Breast epithelium (tissue), 4 donors: ENCODE results near the gene PLVAP. TPM values are rescaled to one million over a fixed set of nuclear protein-coding genes. Genes with fewer than 3 reads are reported as not detected.
A peak's percentile ranks its signal among the peaks of the same experiment; 100 is the strongest.

Experiments
- DNase-seq, 2 donors: peaks; one replicate each; pipeline ENCODE4 v3.0.0-alpha.2; 2019; ENCODE audit warnings: low spot score in 2 of 2
- H3K27ac ChIP-seq, 2 donors: fragments of 200-600 bp; sonication (generic) in 1 of 2; one replicate each; pipeline ENCODE4 v1.5.1; 2016 to 2019; ENCODE audit warnings: mild to moderate bottlenecking in 1 of 2
- H3K27me3 ChIP-seq, 2 donors: fragments of 200-600 bp; sonication (generic) in 1 of 2; one replicate each; pipeline versions ENCODE4 v1.5.1 to v1.6.0; 2017 to 2019; ENCODE audit warnings: control low read depth in 1 of 2, mild to moderate bottlenecking in 1 of 2
- H3K36me3 ChIP-seq: fragments of 200-600 bp; one replicate; pipeline ENCODE4 v1.5.1; 2019
- H3K4me1 ChIP-seq, 2 donors: fragments of 200-600 bp; sonication (generic); one replicate each; pipeline ENCODE4 v1.5.1; 2016 to 2019; ENCODE audit warnings: control low read depth in 1 of 2
- H3K4me3 ChIP-seq, 3 donors: fragments of 200-600 bp; sonication (generic); 1 replicate in 2 of 3; 2 replicates in 1 of 3; pipeline ENCODE4 v1.5.1; 2016 to 2019; ENCODE audit warnings: mild to moderate bottlenecking in 3 of 3, moderate library complexity in 2 of 3
- H3K9me3 ChIP-seq, 2 donors: fragments of 200-600 bp; sonication (generic) in 1 of 2; one replicate each; pipeline ENCODE4 v1.5.1; 2016 to 2019; ENCODE audit warnings: control low read depth in 1 of 2
- POLR2A ChIP-seq: fragments of 450-650 bp; IDR thresholded peaks from one replicate; pipeline ENCODE4 v1.6.1; 2016; ENCODE audit warnings: antibody characterized with exemption, mild to moderate bottlenecking, moderate library complexity
- POLR2AphosphoS5 ChIP-seq, 3 donors: sonication (generic); formaldehyde crosslinking; IDR thresholded peaks; one replicate each; pipeline ENCODE4 v1.6.1; 2017; ENCODE audit warnings: antibody characterized with exemption in 3 of 3
- intact Hi-C: fragments of 100-400 bp; cut with DNase I; formaldehyde crosslinking; loops from one replicate; pipeline ENCODE4 v1.15.1; 2023; ENCODE audit warnings: low total_unique reads
- total RNA-seq, 3 donors: library from RNA; depleted of rRNA; stranded (reverse); fragments of >200 nt; gene quantifications; one replicate each; pipeline ENCODE4 v1.1.0, GENCODE V29; 2016
- TF ChIP-seq, protein P1 (sequence below), 3 donors: fragments of 450-650 bp; IDR thresholded peaks; one replicate each; pipeline ENCODE4 v1.5.1; 2016 to 2017; ENCODE audit warnings: antibody characterized with exemption in 3 of 3, mild to moderate bottlenecking in 3 of 3, moderate library complexity in 3 of 3

The PLVAP gene
- total RNA-seq, 3 donors from 2014 or later: 19.9 to 68.8 (median 51.2) TPM

DNA sequence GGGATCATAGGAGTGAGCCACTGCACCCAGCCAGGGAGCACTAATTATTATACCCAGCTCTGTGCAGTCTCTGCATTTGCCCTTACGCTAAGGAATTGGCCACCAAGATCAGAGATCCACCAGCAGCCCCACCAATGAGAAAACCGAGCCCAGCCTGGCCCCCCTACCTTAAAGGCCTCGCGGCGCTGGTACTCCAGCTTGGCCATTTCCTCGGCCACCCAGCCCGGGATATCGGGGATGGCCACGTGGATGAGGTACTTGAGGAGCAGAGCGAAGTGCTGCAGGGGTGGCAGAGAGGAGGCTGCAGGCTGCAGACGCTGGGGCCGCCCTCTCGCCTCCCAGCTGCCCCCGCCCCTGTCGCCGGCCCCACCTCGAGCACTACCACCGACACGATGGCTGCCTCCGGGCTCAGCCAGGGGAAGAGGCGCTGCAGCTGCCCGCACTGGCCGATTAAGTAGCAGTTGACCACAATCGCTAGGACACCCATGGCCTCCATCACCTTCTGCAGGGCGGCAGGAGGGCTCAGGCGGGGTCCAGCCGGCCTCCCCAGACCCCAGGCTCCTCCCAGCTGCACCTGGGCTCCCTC is 50.0 kb downstream of the PLVAP start:
- Histone ChIP-seq H3K27me3 (peaks cover 0 to 3% of the 10 kb centered on the region in 2 donors), H3K9me3 (no peaks in the 10 kb centered on the region), H3K36me3 (no peaks in the 10 kb centered on the region), H3K27ac (peak overlapping the region; percentile 84 to 89), H3K4me3 (peak overlapping the region in 2 of 3 donors; percentile 56 to 69), H3K4me1 (peaks cover 0 to 20% of the 10 kb centered on the region in 2 donors)
- DNase-seq: no peak
- intact Hi-C loops: no loop called here
- TF ChIP-seq POLR2AphosphoS5 (IDR thresholded peaks at IDR 0.05) (no peak), POLR2A (no peak)
- TF ChIP-seq, protein P1, sequence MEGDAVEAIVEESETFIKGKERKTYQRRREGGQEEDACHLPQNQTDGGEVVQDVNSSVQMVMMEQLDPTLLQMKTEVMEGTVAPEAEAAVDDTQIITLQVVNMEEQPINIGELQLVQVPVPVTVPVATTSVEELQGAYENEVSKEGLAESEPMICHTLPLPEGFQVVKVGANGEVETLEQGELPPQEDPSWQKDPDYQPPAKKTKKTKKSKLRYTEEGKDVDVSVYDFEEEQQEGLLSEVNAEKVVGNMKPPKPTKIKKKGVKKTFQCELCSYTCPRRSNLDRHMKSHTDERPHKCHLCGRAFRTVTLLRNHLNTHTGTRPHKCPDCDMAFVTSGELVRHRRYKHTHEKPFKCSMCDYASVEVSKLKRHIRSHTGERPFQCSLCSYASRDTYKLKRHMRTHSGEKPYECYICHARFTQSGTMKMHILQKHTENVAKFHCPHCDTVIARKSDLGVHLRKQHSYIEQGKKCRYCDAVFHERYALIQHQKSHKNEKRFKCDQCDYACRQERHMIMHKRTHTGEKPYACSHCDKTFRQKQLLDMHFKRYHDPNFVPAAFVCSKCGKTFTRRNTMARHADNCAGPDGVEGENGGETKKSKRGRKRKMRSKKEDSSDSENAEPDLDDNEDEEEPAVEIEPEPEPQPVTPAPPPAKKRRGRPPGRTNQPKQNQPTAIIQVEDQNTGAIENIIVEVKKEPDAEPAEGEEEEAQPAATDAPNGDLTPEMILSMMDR (IDR thresholded peaks at IDR 0.05): no peak

DNA sequence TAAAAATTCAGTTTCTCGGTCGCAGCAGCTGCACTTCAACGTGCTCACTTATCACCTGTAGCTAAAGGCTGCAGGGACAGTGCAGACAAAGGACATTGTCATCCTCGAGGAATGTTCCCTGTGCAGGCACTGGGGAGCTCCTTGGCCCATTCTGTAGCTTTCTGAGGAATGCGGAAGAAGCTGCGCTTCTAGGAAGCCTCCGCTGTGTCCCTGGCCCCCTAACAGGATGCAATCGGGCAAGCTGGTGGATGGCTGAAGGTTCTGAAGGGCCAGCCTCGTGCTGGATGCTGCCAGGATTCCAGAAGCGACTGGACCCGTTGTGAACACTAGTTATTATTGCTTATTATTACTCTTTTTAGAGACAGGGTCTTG is 50.6 kb downstream of the PLVAP start:
- peak in 1 of 2 donors; percentile 57 for DNase-seq
- intact Hi-C loops: no loop called here
- TF ChIP-seq, protein P1 (IDR thresholded peaks at IDR 0.05): no peak
- peak in 1 of 3 donors; percentile 26 for TF ChIP-seq POLR2AphosphoS5 (IDR thresholded peaks at IDR 0.05)
- Histone ChIP-seq H3K36me3 (no peaks in the 10 kb centered on the region), H3K4me3 (peak overlapping the region in 2 of 3 donors; percentile 56 to 69), H3K4me1 (peaks cover 0 to 20% of the 10 kb centered on the region in 2 donors), H3K27me3 (peaks cover 0 to 3% of the 10 kb centered on the region in 2 donors), H3K27ac (peak overlapping the region; percentile 84 to 89), H3K9me3 (no peaks in the 10 kb centered on the region)

DNA sequence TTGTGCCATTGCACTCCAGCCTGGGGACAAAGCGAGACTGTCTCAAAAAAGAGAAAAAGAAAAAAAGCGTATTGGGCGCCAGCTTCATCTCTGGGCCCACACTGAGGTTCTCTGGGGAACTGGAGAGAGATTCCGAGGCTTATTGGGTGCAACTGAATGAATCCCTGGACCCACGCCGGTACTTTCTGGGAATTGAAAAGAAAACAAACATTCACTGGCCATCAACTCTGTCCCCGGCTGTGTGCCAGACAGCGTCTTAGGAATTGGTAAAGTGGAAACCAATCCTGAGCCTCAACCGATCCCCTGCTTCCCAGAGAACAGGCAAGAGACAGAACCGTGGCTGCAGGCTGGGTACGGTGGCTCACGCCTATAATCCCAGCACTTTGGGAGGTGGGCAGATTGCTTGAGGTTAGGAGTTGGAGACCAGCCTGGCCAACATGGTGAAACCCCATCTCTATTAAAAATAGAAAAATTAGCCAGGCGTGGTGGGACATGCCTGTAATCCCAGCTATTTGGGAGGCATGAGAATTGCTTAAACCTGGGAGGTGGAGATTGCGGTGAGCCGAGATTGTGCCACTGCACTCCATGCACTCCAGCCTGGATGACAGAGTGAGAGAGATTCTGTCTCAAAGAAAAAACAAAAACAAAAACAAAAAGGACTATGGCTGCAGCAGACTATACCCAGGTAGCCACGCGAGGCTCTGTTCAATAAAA is 51.1 kb downstream of the PLVAP start:
- H3K27ac ChIP-seq: peak overlapping the region; percentile 62 to 89
- TF ChIP-seq POLR2A: no peak
- peak in 1 of 3 donors; percentile 35 for TF ChIP-seq POLR2AphosphoS5 (IDR thresholded peaks at IDR 0.05)
- peaks cover 0 to 20% of the 10 kb centered on the region in 2 donors for H3K4me1 ChIP-seq
- intact Hi-C loops: no loop called here
- H3K4me3 ChIP-seq: peak overlapping the region in 2 of 3 donors; percentile 56 to 69
- no peaks in the 10 kb centered on the region for H3K9me3 ChIP-seq
- peaks cover 0 to 3% of the 10 kb centered on the region in 2 donors for H3K27me3 ChIP-seq
- peak in 1 of 2 donors; percentile 78 for DNase-seq
- no peaks in the 10 kb centered on the region for H3K36me3 ChIP-seq

DNA sequence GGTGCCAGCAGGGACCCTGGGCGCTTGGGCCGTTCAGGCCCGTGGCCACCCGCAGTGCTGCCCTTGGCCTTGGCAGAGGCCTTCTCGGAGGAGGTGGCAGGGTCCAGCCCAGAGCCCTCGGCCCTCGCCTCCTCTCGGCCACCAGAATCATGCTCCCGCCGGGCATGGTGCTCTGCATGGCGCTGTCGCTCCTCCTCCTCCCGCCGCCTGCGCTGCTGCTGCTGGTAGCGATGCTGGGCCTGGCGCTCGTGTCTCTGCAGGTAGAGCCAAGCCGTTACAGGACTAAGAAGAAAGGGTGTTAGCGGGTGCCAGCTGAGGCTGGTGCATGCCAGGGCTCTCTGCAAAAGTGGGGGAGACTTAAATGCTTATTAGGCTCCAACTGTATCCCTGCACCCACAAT is 52.0 kb downstream of the PLVAP start:
- peak overlapping the region in 2 of 3 donors; percentile 56 to 69 for H3K4me3 ChIP-seq
- no peak for TF ChIP-seq POLR2AphosphoS5 (IDR thresholded peaks at IDR 0.05)
- no peak for TF ChIP-seq POLR2A
- TF ChIP-seq, protein P1 (IDR thresholded peaks at IDR 0.05): no peak
- no peak for DNase-seq
- H3K27ac ChIP-seq: peak overlapping the region; percentile 62 to 81
- no peaks in the 10 kb centered on the region for H3K9me3 ChIP-seq
- peaks cover 0 to 20% of the 10 kb centered on the region in 2 donors for H3K4me1 ChIP-seq
- peaks cover 0 to 3% of the 10 kb centered on the region in 2 donors for H3K27me3 ChIP-seq
- peaks cover 6% of the 10 kb centered on the region for H3K36me3 ChIP-seq
- intact Hi-C loops: no loop called here

DNA sequence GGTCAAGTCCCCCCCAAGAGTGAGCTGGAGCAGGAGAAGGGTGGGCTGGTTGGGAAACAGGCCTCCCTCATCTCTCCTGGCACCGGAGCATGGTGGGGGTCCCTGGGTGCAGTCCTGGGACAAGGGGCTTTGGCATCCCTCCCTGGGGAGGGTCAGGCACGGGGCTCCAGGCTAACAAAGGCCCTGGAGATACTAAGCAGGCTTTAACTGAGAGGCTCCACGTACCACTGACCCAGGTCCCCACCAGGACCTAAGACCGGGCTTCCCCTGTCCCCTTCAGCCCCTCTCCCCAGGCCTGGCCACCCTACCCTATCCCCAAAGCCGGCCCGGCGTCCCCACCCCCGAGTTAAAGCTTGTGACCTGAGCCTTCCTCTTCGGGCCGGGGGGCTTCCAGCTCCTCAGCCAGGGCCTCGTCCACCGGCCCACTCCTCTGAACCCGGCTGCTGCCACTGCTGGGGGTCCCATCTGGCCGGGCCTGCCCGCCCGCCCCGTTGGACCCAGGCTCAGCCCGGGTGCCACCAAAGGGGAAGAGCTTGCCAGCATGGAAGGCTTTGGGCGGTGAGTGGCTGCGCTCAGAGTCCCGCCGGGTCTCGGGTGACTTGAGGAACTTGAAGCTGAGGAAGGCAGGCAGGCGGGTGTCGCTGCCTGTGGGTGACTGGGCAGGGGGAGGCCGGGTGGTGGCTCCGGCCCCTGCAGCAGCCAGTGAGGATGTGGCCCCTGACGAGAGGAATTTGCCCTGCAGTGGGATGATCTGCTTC is 52.6 kb downstream of the PLVAP start:
- Histone ChIP-seq H3K9me3 (no peaks in the 10 kb centered on the region), H3K27ac (peak overlapping the region; percentile 62 to 81), H3K4me1 (peaks cover 0 to 20% of the 10 kb centered on the region in 2 donors), H3K36me3 (peaks cover 7% of the 10 kb centered on the region), H3K27me3 (peaks cover 0 to 3% of the 10 kb centered on the region in 2 donors), H3K4me3 (peak overlapping the region in 1 of 3 donors; percentile 69)
- no peak for TF ChIP-seq POLR2AphosphoS5 (IDR thresholded peaks at IDR 0.05)
- TF ChIP-seq POLR2A: no peak
- TF ChIP-seq, protein P1 (IDR thresholded peaks at IDR 0.05): no peak
- DNase-seq: no peak
- intact Hi-C loops: loop anchor here (5.0 kb wide), 1 partner anchor 1358 kb away; the partner anchor contains the start of gene CRTC1
